ENCODE measurements around the gene PRDM13.
"Not testable (repeated sequence)": the region's sequence is repeated elsewhere in the genome, so short reads cannot be mapped to it uniquely, and the experiment has no call there.

The PRDM13 gene

GRCh38 chr6:99617131-99617530, 10.5 kb downstream of the PRDM13 start:
- no peak for DNase-seq (ENCODE audit: low read depth)
- H3K4me3 ChIP-seq (ENCODE audit: low read depth, low read length) = no peak overlapping the region

GRCh38 chr6:99618649-99619408, 12.2 kb downstream of the PRDM13 start:
- DNase-seq (ENCODE audit: low read depth) = no peak
- no peak overlapping the region for H3K4me3 ChIP-seq (ENCODE audit: low read depth, low read length)

- no peak for DNase-seq (ENCODE audit: low read depth)
- H3K4me3 ChIP-seq (ENCODE audit: low read depth, low read length) = no peak overlapping the region
Observed at GRCh38 chr6:99619409-99619762, 12.8 kb downstream of the PRDM13 start.

- DNase-seq (ENCODE audit: low read depth); H3K4me3 ChIP-seq (ENCODE audit: low read depth, low read length): not testable (repeated sequence)
Observed at GRCh38 chr6:99622044-99622443, 15.4 kb downstream of the PRDM13 start.

GRCh38 chr6:99629293-99629692, 22.7 kb downstream of the PRDM13 start:
- DNase-seq (ENCODE audit: low read depth) = no peak
- no peak overlapping the region for H3K4me3 ChIP-seq (ENCODE audit: low read depth, low read length)

GRCh38 chr6:99637629-99638028, 31.0 kb downstream of the PRDM13 start:
- DNase-seq (ENCODE audit: low read depth) = no peak
- H3K4me3 ChIP-seq (ENCODE audit: low read depth, low read length) = no peak overlapping the region

GRCh38 chr6:99638358-99638757, 31.7 kb downstream of the PRDM13 start:
- not testable (repeated sequence) for H3K4me3 ChIP-seq (ENCODE audit: low read depth, low read length); DNase-seq (ENCODE audit: low read depth)

GRCh38 chr6:99641270-99641669, 34.6 kb downstream of the PRDM13 start:
- no peak for DNase-seq (ENCODE audit: low read depth)
- H3K4me3 ChIP-seq (ENCODE audit: low read depth, low read length) = no peak overlapping the region

GRCh38 chr6:99645986-99646385, 39.4 kb downstream of the PRDM13 start:
- no peak overlapping the region for H3K4me3 ChIP-seq (ENCODE audit: low read depth, low read length)
- DNase-seq (ENCODE audit: low read depth) = no peak

- DNase-seq (ENCODE audit: low read depth) = not testable (repeated sequence)
Observed at GRCh38 chr6:99650091-99650571, 43.5 kb downstream of the PRDM13 start.

GRCh38 chr6:99660206-99660605, 53.6 kb downstream of the PRDM13 start:
- H3K4me3 ChIP-seq (ENCODE audit: low read depth, low read length) = no peak overlapping the region
- no peak for DNase-seq (ENCODE audit: low read depth)

More at GRCh38 chr6:99650091-99650571, 43.5 kb downstream of the PRDM13 start:
- H3K4me3 ChIP-seq (ENCODE audit: low read depth, low read length) = not testable (repeated sequence)

- no peak overlapping the region for H3K4me3 ChIP-seq (ENCODE audit: low read depth, low read length)
- DNase-seq (ENCODE audit: low read depth) = no peak
Observed at GRCh38 chr6:99661870-99662269, 55.2 kb downstream of the PRDM13 start.

- no peak for DNase-seq (ENCODE audit: low read depth)
- H3K4me3 ChIP-seq (ENCODE audit: low read depth, low read length) = no peak overlapping the region
Observed at GRCh38 chr6:99662616-99663015, 56.0 kb downstream of the PRDM13 start.
